K562 (cell line): ENCODE measurements around the gene SLAMF9. TPM values are rescaled to one million over a fixed set of nuclear protein-coding genes. Genes with fewer than 3 reads are reported as not detected.

Source experiments
- ATAC-seq: fragments of 200-7000 bp; cut with Tn5 transposase; 3 replicates; pipeline ENCODE4 v1.9.1; 2020; ENCODE audit warnings: moderate library complexity
- BruUV-seq: library from RNA; stranded (reverse); fragments of 400-500 nt; replicated peaks from 2 replicates; lab custom pipeline; 2021; lab: Mats Ljungman, UMichigan
- CTCF ChIA-PET: fragments of 300-600 bp; formaldehyde crosslinking; extraction: SDS; loops from one replicate; lab custom pipeline; 2021; ENCODE audit warnings: low intra/inter-chr PET ratio; lab: Yijun Ruan, JAX
- POLR2A ChIA-PET: fragments of 300-600, 350-650 bp; sonication (Branson Sonifier 250); formaldehyde crosslinking; extraction: SDS; loops from one replicate; lab custom pipeline; 2021; ENCODE audit warnings: antibody characterized with exemption, inconsistent platforms; lab: Yijun Ruan, JAX
- DNase-seq, 4 experiments: peaks; one replicate each; pipeline versions ENCODE4 v3.0.0 to v3.0.0-alpha.2; 2011 to 2018; ENCODE audit warnings: low spot score in 3 of 4, mixed read lengths in 3 of 4; ENCODE audit errors: extremely low read depth in 1 of 4
- FAIRE-seq: peaks from 2 replicates; lab custom pipeline; 2011; peaks lifted over from hg19 to GRCh38; lab: Jason Lieb, UNC
- H2AFZ ChIP-seq: 2 replicates; pipeline ENCODE4 v1.6.0; 2011; ENCODE audit warnings: low read depth, low read length, control low read depth, inconsistent platforms
- H3K27ac ChIP-seq: fragments of 200-600 bp; 3 replicates; pipeline ENCODE4 v1.8.0; 2011; ENCODE audit warnings: low read depth, mild to moderate bottlenecking, control low read depth, inconsistent platforms, low read length, moderate library complexity, mixed read lengths; ENCODE audit errors: extremely low read depth
- H3K27me3 ChIP-seq, 2 experiments: fragments of 300-600 bp in 1 of 2; 2 replicates in 1 of 2; 3 replicates in 1 of 2; pipeline versions ENCODE4 v1.6.0 to v1.8.0; 2011; ENCODE audit warnings: inconsistent platforms in 2 of 2, low read length in 2 of 2, mild to moderate bottlenecking in 1 of 2, mixed read lengths in 1 of 2, moderate library complexity in 1 of 2; ENCODE audit not compliant: control insufficient read depth in 2 of 2, insufficient read depth in 2 of 2
- H3K36me3 ChIP-seq: fragments of 300-600 bp; 3 replicates; pipeline ENCODE4 v1.8.0; 2011; ENCODE audit warnings: mild to moderate bottlenecking, low read length, inconsistent platforms; ENCODE audit not compliant: control insufficient read depth, insufficient read depth
- H3K4me1 ChIP-seq, 2 experiments: fragments of 200-600 bp in 1 of 2; replicated peaks in 1 of 2; 2 replicates in 1 of 2; 3 replicates in 1 of 2; pipeline versions ENCODE4 v1.5.1 to v1.8.0; 2011; ENCODE audit warnings: inconsistent platforms in 2 of 2, low read length in 2 of 2, mild to moderate bottlenecking in 1 of 2, mixed read lengths in 1 of 2, moderate library complexity in 1 of 2; ENCODE audit not compliant: control insufficient read depth in 2 of 2, insufficient read depth in 2 of 2
- H3K4me2 ChIP-seq: 2 replicates; pipeline ENCODE4 v1.6.1; 2011; ENCODE audit warnings: low read length, control low read depth, inconsistent platforms, mixed read lengths; ENCODE audit not compliant: insufficient read depth
- H3K4me3 ChIP-seq: fragments of 200-600 bp; sonication (generic), shearing (Covaris generic); 2 replicates; pipeline ENCODE4 v1.5.1; 2016; ENCODE audit warnings: control low read depth, inconsistent platforms
- H3K79me2 ChIP-seq: fragments of 200-600 bp; 3 replicates; pipeline ENCODE4 v1.8.0; 2011; ENCODE audit warnings: low read length, inconsistent platforms; ENCODE audit not compliant: control insufficient read depth, insufficient read depth
- H3K9ac ChIP-seq, 2 experiments: 2 replicates each; pipeline versions ENCODE4 v1.6.0 to v1.6.1; 2011; ENCODE audit warnings: low read depth in 2 of 2, low read length in 2 of 2, control low read depth in 1 of 2, inconsistent platforms in 1 of 2, mild to moderate bottlenecking in 1 of 2, mixed read lengths in 1 of 2; ENCODE audit not compliant: insufficient read depth in 1 of 2
- H3K9me1 ChIP-seq: one replicate; pipeline ENCODE4 v1.6.0; 2011; ENCODE audit warnings: inconsistent platforms, mild to moderate bottlenecking, low read length, moderate library complexity; ENCODE audit not compliant: control insufficient read depth, insufficient read depth
- H3K9me3 ChIP-seq: replicated peaks from 2 replicates; pipeline ENCODE4 v1.5.1; 2011; ENCODE audit warnings: low read depth, low read length, inconsistent platforms; ENCODE audit not compliant: control insufficient read depth, insufficient read depth
- H4K20me1 ChIP-seq: replicated peaks from 2 replicates; pipeline ENCODE4 v1.6.1; 2011; ENCODE audit warnings: low read length, inconsistent platforms, mixed read lengths; ENCODE audit not compliant: control insufficient read depth, insufficient read depth
- ARID3B ChIP-seq: fragments of 250-450 bp; sonication (Bioruptor Pico); IDR thresholded peaks from 2 replicates; pipeline ENCODE4 v1.4.0; 2020; ENCODE audit warnings: borderline replicate concordance
- BRD9 ChIP-seq: fragments of 450-650 bp; IDR thresholded peaks from 2 replicates; pipeline ENCODE4 v1.6.1; 2018; ENCODE audit warnings: low read depth; ENCODE audit not compliant: partially characterized antibody
- DMBX1 ChIP-seq: fragments of 250-450 bp; sonication (Bioruptor Pico); IDR thresholded peaks from 2 replicates; pipeline ENCODE4 v1.8.0; 2022; ENCODE audit warnings: inconsistent platforms, mild to moderate bottlenecking, moderate library complexity, borderline replicate concordance
- MCM2 ChIP-seq: fragments of 450-650 bp; IDR thresholded peaks from 2 replicates; pipeline ENCODE4 v1.6.1; 2017; ENCODE audit warnings: low read depth, mild to moderate bottlenecking
- PHF20 ChIP-seq: fragments of 450-650 bp; IDR thresholded peaks from 2 replicates; pipeline ENCODE4 v1.6.1; 2018; ENCODE audit not compliant: partially characterized antibody
- POLR2G ChIP-seq: fragments of 200-400 bp; formaldehyde crosslinking; IDR thresholded peaks from 2 replicates; pipeline ENCODE4 v1.6.1; 2017; ENCODE audit warnings: low read depth, mild to moderate bottlenecking, antibody characterized with exemption, low read length, moderate library complexity
- SMAD1 ChIP-seq: fragments of 150-350 bp; IDR thresholded peaks from 2 replicates; pipeline ENCODE4 v1.6.1; 2014; ENCODE audit warnings: low read length, low read depth; ENCODE audit not compliant: partially characterized antibody
- SNAPC5 ChIP-seq: fragments of 250-450 bp; sonication (Bioruptor Pico); IDR thresholded peaks from 2 replicates; pipeline ENCODE4 v1.8.0; 2021; ENCODE audit warnings: moderate library complexity, mild to moderate bottlenecking, inconsistent platforms
- SP2 ChIP-seq: IDR thresholded peaks from 2 replicates; pipeline ENCODE4 v1.6.1; 2011; ENCODE audit warnings: mild to moderate bottlenecking, low read depth, low read length, moderate library complexity; ENCODE audit not compliant: poor library complexity, severe bottlenecking; ENCODE audit errors: extremely low read depth
- SRF ChIP-seq, 2 experiments: fragments of 250-450, 450-650 bp in 1 of 2; sonication (Bioruptor Pico) in 1 of 2; sonication (generic) in 1 of 2; formaldehyde crosslinking; IDR thresholded peaks; 2 replicates each; pipeline versions ENCODE4 v1.5.0 to v1.5.1; 2020 to 2022; ENCODE audit warnings: mild to moderate bottlenecking in 1 of 2, missing genetic modification reagents in 1 of 2
- XRCC3 ChIP-seq: fragments of 450-650 bp; IDR thresholded peaks from 2 replicates; pipeline ENCODE4 v1.6.1; 2017; ENCODE audit warnings: mild to moderate bottlenecking, moderate library complexity
- WGBS: fragments of 100-300 bp; shearing (Covaris generic); methylation state at CpG from one replicate; pipeline ENCODE4 v1.1.6; 2016; ENCODE audit warnings: low coverage, mixed read lengths; ENCODE audit not compliant: insufficient coverage; ENCODE audit errors: missing lambda C conversion rate; 5-methylcytosine and 5-hydroxymethylcytosine counted together
- in situ Hi-C: fragments of 300-500 bp; cut with MboI; formaldehyde crosslinking; loops from 4 replicates; pipeline ENCODE4 v1.15.0; 2018; ENCODE audit warnings: inconsistent platforms, mixed read lengths
- intact Hi-C: fragments of 100-400 bp; cut with micrococcal nuclease; formaldehyde crosslinking; loops from 2 replicates; pipeline ENCODE4 v1.14.2; 2022
- polyA plus RNA-seq, 8 experiments: library from polyadenylated mRNA; depleted of rRNA in 4 of 8; stranded (reverse) in 5 of 8; unstranded in 3 of 8; fragments of >200 nt; fragmentation: Nextera tagmentation in 2 of 8; fragmentation: Illumina TruSeq in 1 of 8; extraction: Ambion mirVana in 2 of 8; extraction: Trizol in 1 of 8; gene quantifications; 2 replicates each; pipeline versions ENCODE4 v1.2.1 to v1.2.3, GENCODE V29; 2011 to 2014; ENCODE audit warnings: inconsistent platforms in 1 of 8, missing spikeins in 1 of 8
- total RNA-seq, 7 experiments: library from RNA; depleted of rRNA in 6 of 7; stranded (reverse); fragments of >200 nt in 6 of 7; fragmentation: Illumina TruSeq in 2 of 7; extraction: Trizol in 2 of 7; gene quantifications; 2 replicates each; pipeline versions ENCODE4 v1.2.1 to v1.2.3, GENCODE V29; 2011 to 2021; ENCODE audit warnings: low replicate concordance in 1 of 7
- TF ChIP-seq, protein P1 (sequence below): sonication (generic); formaldehyde crosslinking; IDR thresholded peaks from 2 replicates; pipeline ENCODE4 v1.8.0; 2022; ENCODE audit warnings: mild to moderate bottlenecking, missing genetic modification reagents

The SLAMF9 gene
- total and polyA plus RNA-seq, 9 of the 15 experiments (the other 6 are each of a cell fraction or from before 2014, with no cell fraction given) = 0.13 to 0.21 TPM; not detected in 7

DNA sequence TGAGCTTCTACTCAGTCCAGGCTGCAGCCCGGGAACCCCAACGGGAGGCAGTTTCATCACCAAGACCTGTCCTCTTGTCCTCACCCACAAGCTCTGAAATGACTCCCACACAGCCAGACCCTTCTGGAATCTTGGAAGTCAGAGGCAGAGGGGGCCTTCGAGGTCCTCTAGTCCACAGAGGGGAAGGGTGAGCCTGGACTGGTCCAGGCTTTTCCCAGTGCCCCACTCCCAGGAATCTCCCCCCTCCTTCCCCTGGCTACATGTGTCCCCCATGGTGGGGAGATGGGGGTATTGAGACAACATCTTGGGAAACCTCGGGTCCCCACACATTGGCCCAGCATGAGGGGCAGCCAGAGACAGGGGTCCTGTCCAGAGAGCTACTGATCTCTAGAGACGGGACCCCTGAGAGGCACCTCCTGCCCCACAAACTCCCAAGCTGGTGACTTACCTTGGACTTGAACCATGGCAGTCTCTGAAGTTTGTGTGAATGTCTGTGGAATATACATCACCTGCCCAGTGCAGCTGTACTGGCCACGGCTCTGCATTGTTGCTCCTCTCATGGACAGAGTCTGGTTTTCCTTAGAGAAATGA is 19.4 kb upstream of the SLAMF9 start:
- TF ChIP-seq MCM2 (no peak), ARID3B (CRISPR knock-in tag) (no peak), SRF (CRISPR knock-in tag; IDR thresholded peaks at IDR 0.05) (no peak), DMBX1 (CRISPR knock-in tag) (no peak), PHF20 (no peak), SNAPC5 (CRISPR knock-in tag) (no peak), XRCC3 (no peak), BRD9 (no peak), SP2 (no peak), SMAD1 (no peak), POLR2G (no peak)
- TF ChIP-seq, protein P1, sequence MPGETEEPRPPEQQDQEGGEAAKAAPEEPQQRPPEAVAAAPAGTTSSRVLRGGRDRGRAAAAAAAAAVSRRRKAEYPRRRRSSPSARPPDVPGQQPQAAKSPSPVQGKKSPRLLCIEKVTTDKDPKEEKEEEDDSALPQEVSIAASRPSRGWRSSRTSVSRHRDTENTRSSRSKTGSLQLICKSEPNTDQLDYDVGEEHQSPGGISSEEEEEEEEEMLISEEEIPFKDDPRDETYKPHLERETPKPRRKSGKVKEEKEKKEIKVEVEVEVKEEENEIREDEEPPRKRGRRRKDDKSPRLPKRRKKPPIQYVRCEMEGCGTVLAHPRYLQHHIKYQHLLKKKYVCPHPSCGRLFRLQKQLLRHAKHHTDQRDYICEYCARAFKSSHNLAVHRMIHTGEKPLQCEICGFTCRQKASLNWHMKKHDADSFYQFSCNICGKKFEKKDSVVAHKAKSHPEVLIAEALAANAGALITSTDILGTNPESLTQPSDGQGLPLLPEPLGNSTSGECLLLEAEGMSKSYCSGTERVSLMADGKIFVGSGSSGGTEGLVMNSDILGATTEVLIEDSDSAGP = no peak
- Histone ChIP-seq H3K9me3 (no peaks in the 10 kb centered on the region), H3K4me1 (no peaks in the 10 kb centered on the region), H3K4me2 (no peak overlapping the region), H2AFZ (no peak overlapping the region), H3K4me3 (no peak overlapping the region), H3K9me1 (no peaks in the 10 kb centered on the region), H3K79me2 (no peaks in the 10 kb centered on the region), H3K27me3 (peaks cover 7 to 47% of the 10 kb centered on the region in 2 experiments; a peak in 4 of 5 replicates), H3K36me3 (no peaks in the 10 kb centered on the region), H4K20me1 (peaks cover 5% of the 10 kb centered on the region; the same call in 1 of the 2 replicates), H3K27ac (no peak overlapping the region), H3K9ac (no peak overlapping the region)
- CTCF ChIA-PET = no interaction called here
- intact Hi-C loops (no loop called here), in situ Hi-C loops (no loop called here)
- ATAC-seq (no peak), FAIRE-seq (no peak), DNase-seq (no peak)
- POLR2A ChIA-PET = interaction anchor here (0.8 kb wide), 1 partner anchor 8 kb away, joined by 3 read pairs; no protein-coding TSS in a partner anchor
- WGBS = 0% methylated on average over 6 of the region's 6 CpGs
- no TSS peak for BruUV-seq
